Thyroid gland (tissue), 4 donors: ENCODE results near the gene FOXC2. TPM values are rescaled to one million over a fixed set of nuclear protein-coding genes. Genes with fewer than 3 reads are reported as not detected.

Experiments used
- DNase-seq, 2 donors: peaks; one replicate each; pipeline ENCODE4 v3.0.0-alpha.2; 2019
- H3K27ac ChIP-seq, 3 donors: fragments of 200-600 bp; sonication (generic); 1 replicate in 2 of 3; 2 replicates in 1 of 3; pipeline ENCODE4 v1.5.1; 2016 to 2019; ENCODE audit warnings: mild to moderate bottlenecking in 1 of 3, moderate library complexity in 1 of 3
- H3K27me3 ChIP-seq: fragments of 200-600 bp; sonication (generic); one replicate; pipeline ENCODE4 v1.5.1; 2019
- H3K36me3 ChIP-seq, 2 donors: fragments of 200-600 bp; sonication (generic); one replicate each; pipeline ENCODE4 v1.5.1; 2016 to 2019
- H3K4me1 ChIP-seq, 2 donors: fragments of 200-600 bp; sonication (generic); one replicate each; pipeline ENCODE4 v1.5.1; 2017 to 2019
- H3K4me3 ChIP-seq, 3 donors: fragments of 200-600 bp; sonication (generic); replicated peaks in 1 of 3; 1 replicate in 2 of 3; 2 replicates in 1 of 3; pipeline ENCODE4 v1.5.1; 2016; ENCODE audit warnings: mild to moderate bottlenecking in 1 of 3
- H3K9me3 ChIP-seq: fragments of 200-600 bp; sonication (generic); one replicate; pipeline ENCODE4 v1.5.1; 2017
- POLR2A ChIP-seq, 2 donors: fragments of 450-650 bp; IDR thresholded peaks; one replicate each; pipeline ENCODE4 v1.6.1; 2017; ENCODE audit warnings: antibody characterized with exemption in 2 of 2, mild to moderate bottlenecking in 2 of 2, moderate library complexity in 1 of 2
- WGBS, 2 donors: methylation state at CpG; one replicate each; pipeline ENCODE4 v1.1.5; 2017; 5-methylcytosine and 5-hydroxymethylcytosine counted together
- intact Hi-C: fragments of 100-400 bp; cut with DNase I; formaldehyde crosslinking; loops from one replicate; pipeline ENCODE4 v1.15.1; 2023
- total RNA-seq, 4 donors: library from RNA; depleted of rRNA; stranded (reverse); fragments of >200 nt; gene quantifications; one replicate each; pipeline ENCODE4 v1.2.3, GENCODE V29; 2016
- TF ChIP-seq, protein P1 (sequence below), 6 experiments: fragments of 200-600 bp in 3 of 6; fragments of 450-650 bp in 3 of 6; sonication (generic) in 3 of 6; IDR thresholded peaks; one replicate each; pipeline ENCODE4 v1.5.1; 2016 to 2019; ENCODE audit warnings: antibody characterized with exemption in 6 of 6, mild to moderate bottlenecking in 2 of 6, inconsistent platforms in 1 of 6, moderate library complexity in 1 of 6

The FOXC2 gene
- total RNA-seq, 4 donors from 2014 or later = 1.9 to 4.0 (median 2.1) TPM

- no peak overlapping the region for H3K27ac ChIP-seq
- no peak for DNase-seq
- H3K9me3 ChIP-seq = no peaks in the 10 kb centered on the region
- no peak overlapping the region for H3K4me3 ChIP-seq
- H3K36me3 ChIP-seq = peaks cover 0 to 13% of the 10 kb centered on the region in 2 donors
- 97 to 98% methylated on average over 8 of the region's 8 CpGs for WGBS, 2 donors
- H3K27me3 ChIP-seq = no peaks in the 10 kb centered on the region
- no peaks in the 10 kb centered on the region for H3K4me1 ChIP-seq
- TF ChIP-seq, protein P1, sequence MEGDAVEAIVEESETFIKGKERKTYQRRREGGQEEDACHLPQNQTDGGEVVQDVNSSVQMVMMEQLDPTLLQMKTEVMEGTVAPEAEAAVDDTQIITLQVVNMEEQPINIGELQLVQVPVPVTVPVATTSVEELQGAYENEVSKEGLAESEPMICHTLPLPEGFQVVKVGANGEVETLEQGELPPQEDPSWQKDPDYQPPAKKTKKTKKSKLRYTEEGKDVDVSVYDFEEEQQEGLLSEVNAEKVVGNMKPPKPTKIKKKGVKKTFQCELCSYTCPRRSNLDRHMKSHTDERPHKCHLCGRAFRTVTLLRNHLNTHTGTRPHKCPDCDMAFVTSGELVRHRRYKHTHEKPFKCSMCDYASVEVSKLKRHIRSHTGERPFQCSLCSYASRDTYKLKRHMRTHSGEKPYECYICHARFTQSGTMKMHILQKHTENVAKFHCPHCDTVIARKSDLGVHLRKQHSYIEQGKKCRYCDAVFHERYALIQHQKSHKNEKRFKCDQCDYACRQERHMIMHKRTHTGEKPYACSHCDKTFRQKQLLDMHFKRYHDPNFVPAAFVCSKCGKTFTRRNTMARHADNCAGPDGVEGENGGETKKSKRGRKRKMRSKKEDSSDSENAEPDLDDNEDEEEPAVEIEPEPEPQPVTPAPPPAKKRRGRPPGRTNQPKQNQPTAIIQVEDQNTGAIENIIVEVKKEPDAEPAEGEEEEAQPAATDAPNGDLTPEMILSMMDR (IDR thresholded peaks at IDR 0.05) = no peak
- no peak for TF ChIP-seq POLR2A (IDR thresholded peaks at IDR 0.05)
- intact Hi-C loops = no loop called here
Observed at GRCh38 chr16:86533076-86533475, 33.6 kb upstream of the FOXC2 start.

GRCh38 chr16:86533767-86534351 lies 32.8 kb upstream of the FOXC2 start:
- Histone ChIP-seq H3K27ac (no peak overlapping the region), H3K9me3 (no peaks in the 10 kb centered on the region), H3K36me3 (peaks cover under 1 to 21% of the 10 kb centered on the region in 2 donors), H3K27me3 (no peaks in the 10 kb centered on the region), H3K4me3 (no peak overlapping the region), H3K4me1 (no peaks in the 10 kb centered on the region)
- WGBS, 2 donors = 94 to 97% methylated on average over 8 of the region's 8 CpGs
- intact Hi-C loops = no loop called here
- DNase-seq = no peak
- TF ChIP-seq, protein P1 (IDR thresholded peaks at IDR 0.05) = no peak
- no peak for TF ChIP-seq POLR2A (IDR thresholded peaks at IDR 0.05)

- Histone ChIP-seq H3K27ac (no peak overlapping the region), H3K4me1 (no peaks in the 10 kb centered on the region), H3K9me3 (no peaks in the 10 kb centered on the region), H3K36me3 (peaks cover 12 to 29% of the 10 kb centered on the region in 2 donors), H3K4me3 (no peak overlapping the region), H3K27me3 (no peaks in the 10 kb centered on the region)
- no peak for TF ChIP-seq POLR2A (IDR thresholded peaks at IDR 0.05)
- TF ChIP-seq, protein P1 (IDR thresholded peaks at IDR 0.05) = no peak
- 85 to 91% methylated on average over 18 of the region's 18 CpGs for WGBS, 2 donors
- intact Hi-C loops = no loop called here
- no peak for DNase-seq
Observed at GRCh38 chr16:86534779-86535615, 31.6 kb upstream of the FOXC2 start.

DNA sequence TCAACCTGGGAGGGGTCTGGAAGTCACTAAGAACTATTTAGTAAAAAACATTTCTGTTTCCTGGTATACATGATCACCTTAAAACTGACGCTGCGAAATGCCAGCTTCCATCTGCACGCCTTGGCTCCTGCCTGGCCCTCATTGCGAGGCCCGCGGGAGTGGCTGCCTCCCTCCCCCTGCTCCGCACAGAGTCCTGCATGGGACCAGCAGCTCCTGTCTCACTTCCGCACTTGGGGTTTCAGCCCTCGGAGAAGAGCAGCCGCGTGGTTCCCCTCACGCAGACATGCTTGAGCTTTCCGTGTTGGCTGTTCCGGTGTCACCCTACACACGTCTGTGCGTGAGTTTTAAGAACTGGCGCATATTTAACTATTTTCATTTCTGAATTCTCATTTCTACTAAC lies 30.0 kb upstream of the FOXC2 start:
- Histone ChIP-seq H3K36me3 (peaks cover 26 to 37% of the 10 kb centered on the region in 2 donors), H3K9me3 (no peaks in the 10 kb centered on the region), H3K27me3 (no peaks in the 10 kb centered on the region), H3K4me1 (no peaks in the 10 kb centered on the region), H3K4me3 (no peak overlapping the region), H3K27ac (no peak overlapping the region)
- TF ChIP-seq, protein P1 (IDR thresholded peaks at IDR 0.05) = no peak
- TF ChIP-seq POLR2A (IDR thresholded peaks at IDR 0.05) = no peak
- intact Hi-C loops = no loop called here
- 94 to 96% methylated on average over 17 of the region's 17 CpGs for WGBS, 2 donors
- DNase-seq = no peak

GRCh38 chr16:86537486-86537885 lies 29.1 kb upstream of the FOXC2 start:
- Histone ChIP-seq H3K27me3 (no peaks in the 10 kb centered on the region), H3K27ac (no peak overlapping the region), H3K36me3 (peaks cover 35 to 42% of the 10 kb centered on the region in 2 donors), H3K4me3 (no peak overlapping the region), H3K4me1 (no peaks in the 10 kb centered on the region), H3K9me3 (no peaks in the 10 kb centered on the region)
- DNase-seq = no peak
- TF ChIP-seq, protein P1 (IDR thresholded peaks at IDR 0.05) = no peak
- no peak for TF ChIP-seq POLR2A (IDR thresholded peaks at IDR 0.05)
- WGBS, 2 donors = 94 to 98% methylated on average over 4 of the region's 4 CpGs
- intact Hi-C loops = no loop called here
